NCI-H82 treated with DMSO at 0.1 percent for 48 hours (cell line): ENCODE data around the gene CIB4.
A peak's percentile ranks its signal among the peaks of the same experiment; 100 is the strongest.

Experiments
- DNase-seq: peaks from one replicate; lab custom pipeline; 2025; ENCODE audit not compliant: unreplicated experiment; lab: John Stamatoyannopoulos, UW

The CIB4 gene

DNA sequence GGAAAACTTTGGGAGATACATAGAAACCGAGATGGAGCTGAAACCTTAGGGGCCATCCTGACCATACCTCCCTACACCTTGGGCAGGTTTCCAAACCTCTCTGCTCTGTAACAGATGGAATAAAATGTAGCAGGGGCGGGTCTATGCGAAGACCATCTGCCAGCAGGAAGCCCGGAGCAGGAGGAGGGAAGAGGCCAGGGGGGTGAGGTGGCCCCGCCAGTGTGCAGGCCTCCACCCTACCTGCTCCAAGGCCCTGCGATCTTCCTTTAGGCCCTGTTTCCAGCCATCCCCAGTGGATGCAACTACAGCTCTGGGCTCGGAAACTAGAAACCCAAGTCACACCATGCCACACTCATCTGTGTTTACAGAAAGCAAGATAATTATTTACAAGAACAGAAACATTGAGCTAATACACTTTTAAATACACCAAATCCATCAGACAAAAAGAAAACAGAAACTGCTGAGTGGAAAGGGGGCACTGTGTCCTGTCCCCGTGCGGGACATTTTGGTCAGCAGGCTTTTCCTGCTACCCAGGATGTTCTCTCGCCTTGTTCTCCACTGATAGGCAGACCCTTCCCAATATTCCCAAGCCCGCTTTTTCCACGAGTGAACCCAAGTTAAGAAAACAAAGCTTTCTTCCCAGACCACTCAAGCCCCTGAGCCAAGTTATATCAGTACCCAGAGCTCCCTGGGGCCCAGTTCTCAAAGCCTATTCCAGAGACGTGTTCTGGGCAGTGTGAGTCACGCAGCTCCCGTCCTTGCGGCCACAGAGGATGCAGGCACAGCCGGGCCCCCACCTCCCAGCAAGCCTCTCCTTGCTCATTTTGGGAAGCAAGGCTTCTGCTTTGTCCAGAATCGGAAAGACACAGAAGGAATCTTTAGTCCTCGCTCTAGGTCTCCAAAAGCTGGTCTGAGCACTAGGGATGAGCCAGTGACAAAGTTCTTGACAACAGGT lies 17.3 kb downstream of the CIB4 start:
- DNase-seq = peak; percentile 79

DNA sequence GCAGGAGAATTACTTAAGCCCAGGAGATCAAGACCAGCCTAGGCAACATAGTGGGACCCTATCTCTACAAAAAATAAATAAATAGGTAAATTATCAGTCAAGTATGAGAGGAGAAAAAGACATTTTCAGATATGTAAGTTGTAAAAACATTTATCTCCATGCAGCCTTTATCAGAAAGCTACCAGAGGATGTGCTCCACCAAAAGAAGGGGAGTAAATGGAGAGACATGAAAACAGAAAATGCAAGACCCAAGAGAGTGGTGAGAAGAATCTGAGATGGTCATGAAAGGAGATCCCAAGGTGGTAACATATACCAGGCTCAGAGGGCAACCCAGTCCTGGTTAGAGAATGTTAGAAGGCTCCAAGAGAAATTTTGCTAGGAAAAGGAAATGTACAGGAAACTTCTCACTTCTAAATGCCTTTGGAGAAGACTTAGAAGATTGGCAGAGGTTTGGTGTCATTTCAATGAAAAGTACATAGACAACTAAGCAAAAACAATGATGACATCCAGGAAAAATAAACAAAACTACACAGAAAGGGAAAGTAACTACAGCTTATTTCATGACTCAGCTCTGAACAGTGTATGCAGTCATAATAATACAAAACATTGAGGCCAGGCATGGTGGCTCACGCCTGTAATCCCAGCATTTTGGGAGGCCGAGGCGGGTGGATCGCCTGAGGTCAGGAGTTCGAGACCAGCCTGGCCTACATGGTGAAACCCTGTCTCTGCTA lies 19.5 kb downstream of the CIB4 start:
- DNase-seq = no peak

DNA sequence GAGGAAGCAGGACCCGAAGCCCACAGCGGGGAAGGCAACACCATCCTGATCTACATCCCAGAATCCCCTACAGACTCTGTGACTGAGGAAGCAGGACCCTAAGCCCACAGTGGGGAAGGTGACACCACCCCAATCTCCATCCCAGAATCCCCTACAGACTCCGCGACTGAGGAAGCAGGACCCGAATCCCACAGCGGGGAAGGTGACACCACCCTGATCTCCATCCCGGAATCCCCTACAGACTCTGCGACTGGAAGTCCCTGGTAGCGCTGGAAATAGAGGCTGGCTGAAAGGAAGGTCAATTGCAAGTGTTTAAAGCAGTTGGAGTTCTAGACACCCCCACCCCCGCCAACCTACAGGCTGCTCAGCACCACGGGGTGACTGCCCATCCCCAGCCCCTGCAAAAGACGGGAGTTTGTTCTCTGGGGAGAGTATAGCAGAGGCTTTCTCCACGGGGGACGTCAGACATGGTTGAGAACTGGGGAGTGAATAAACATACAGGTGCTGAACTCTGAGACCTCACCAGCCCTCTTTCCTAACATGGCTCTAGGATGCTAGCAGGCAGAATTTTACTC lies 21.0 kb downstream of the CIB4 start:
- no peak for DNase-seq

DNA sequence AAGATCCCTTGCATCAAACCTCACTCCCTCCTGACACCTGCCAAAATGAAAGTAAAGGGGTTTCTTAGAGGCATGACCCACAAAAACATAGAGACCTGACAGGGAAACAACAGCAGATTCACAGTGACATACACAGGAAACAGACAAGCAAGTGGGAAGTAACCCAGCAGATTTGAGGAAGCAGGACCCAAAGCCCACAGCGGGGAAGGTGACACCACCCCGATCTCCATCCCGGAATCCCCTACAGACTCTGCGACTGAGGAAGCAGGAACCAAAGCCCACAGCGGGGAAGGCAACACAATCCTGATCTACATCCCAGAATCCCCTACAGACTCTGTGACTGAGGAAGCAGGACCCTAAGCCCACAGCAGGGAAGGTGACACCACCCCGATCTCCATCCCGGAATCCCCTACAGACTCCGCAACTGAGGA lies 21.6 kb downstream of the CIB4 start:
- DNase-seq = no peak

DNA sequence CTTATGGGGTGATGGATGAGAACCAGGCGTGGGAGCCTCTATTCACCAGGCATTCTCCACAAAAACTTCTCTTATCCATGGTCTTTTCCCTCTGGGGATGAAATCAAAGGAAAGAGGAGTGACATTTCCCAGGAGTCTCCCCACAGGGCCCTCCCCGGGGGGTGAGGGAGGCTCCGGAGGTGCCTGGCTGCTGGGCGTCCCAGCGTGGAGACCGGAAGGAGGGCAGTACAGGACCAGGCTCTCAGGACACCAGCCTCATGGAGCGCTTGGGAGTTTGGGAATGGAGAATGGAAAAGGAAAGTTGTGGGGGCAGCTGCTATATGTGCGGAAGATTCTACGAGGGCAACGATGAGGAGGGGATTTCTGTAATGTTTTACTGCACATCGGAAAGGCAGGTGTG lies 22.1 kb downstream of the CIB4 start:
- no peak for DNase-seq

- DNase-seq = no peak
Measured at GRCh38 chr2:26618611-26619010, 22.6 kb downstream of the CIB4 start.

GRCh38 chr2:26617588-26618083 lies 23.5 kb downstream of the CIB4 start:
- DNase-seq = peak; percentile 96

GRCh38 chr2:26616706-26617587 lies 24.2 kb downstream of the CIB4 start:
- DNase-seq = no peak

- no peak for DNase-seq
Measured at GRCh38 chr2:26615860-26616705, 25.1 kb downstream of the CIB4 start.

DNA sequence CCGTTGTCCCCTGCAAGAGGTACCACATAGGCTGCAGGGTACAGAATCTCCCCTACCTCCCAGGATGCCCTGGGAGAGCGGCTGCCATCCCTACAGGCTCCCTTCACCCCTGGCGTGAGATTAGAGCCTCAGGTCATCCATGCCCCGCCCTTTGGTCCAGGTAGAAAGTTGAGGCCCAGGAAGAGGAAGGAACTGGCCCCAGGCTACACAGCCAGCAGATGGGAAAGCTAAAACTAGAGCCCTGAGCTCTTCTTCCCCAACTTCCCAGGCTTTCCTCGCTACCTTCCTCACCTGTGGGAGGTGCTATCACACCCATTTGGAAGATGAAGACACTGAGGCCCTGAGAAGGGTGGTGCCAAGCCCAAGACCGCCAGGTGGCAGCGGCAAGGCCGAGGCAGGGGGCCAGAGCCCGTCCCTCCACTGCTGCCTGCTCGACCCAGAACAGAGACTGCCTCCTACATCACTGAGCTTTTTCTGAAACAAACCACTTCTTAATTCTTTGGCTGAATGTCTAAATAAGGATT lies 25.8 kb downstream of the CIB4 start:
- DNase-seq = no peak

GRCh38 chr2:26614216-26615138 lies 26.7 kb downstream of the CIB4 start:
- peak; percentile 22 for DNase-seq

DNA sequence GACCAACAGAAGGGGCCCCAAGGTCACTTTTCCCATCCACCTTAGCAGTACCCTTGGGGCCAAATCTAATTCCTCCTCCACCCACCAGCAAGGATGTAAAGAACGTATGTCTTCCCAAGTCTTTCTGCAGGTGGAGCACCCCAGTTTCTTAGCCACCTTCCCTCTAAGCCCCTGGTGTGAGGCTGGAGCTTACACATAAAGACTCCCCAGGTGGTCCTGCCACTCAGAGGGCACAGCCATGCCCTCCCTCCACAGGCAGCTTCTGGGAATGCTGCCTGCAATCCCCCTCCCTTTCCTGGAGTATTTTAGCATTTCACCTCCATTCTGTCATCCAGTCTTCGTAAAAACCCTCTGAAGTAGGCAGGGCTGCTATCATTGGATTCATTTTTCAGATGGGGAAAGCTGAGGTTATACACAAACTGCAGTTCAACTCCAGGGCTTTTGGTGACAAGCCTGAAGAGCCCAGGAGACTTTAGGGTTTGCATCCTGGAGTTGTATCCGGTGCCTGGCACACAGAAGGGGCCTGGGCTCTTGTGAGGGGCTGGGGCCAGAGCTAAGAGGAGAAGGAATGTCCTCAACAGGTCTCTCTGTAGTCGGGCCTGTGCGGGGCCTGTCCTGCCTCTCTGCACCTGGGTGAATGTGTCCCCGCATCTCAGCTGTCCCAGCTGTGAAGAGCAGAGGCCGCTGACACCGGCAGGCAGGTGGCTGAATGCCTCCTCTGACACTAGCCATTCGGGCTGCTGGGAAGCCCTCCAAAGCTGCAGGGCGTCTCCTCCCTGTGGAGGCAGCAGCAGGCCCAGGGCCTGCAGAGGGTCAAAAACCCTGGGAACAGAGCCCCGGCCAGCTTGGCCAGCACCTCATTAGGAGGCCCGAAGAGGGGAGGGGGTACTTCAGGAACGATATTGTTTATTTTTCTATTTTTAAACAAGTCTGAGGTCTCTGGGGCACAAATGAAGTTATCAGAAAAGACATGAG lies 27.6 kb downstream of the CIB4 start:
- DNase-seq = no peak

- DNase-seq = no peak
Measured at GRCh38 chr2:26612522-26613240, 28.5 kb downstream of the CIB4 start.

DNA sequence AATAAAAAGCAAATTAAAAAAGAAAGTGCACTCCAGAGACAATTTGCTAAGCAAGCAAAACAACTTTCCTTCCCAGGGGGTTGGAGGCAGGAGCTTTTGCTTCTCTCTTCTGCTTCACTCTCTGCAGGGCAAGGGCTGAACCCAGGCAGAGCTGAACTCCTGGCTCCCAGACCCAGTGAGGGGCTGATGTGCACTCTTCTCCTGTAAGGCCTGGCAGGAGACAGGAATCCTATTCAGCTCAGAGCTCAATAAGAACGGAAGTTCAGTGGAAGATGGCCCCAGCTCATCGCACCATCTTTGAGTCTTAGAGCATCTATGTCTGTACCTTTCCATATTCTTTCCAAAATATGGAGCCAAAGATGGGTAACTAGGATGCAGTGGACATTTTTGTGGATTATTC lies 29.1 kb downstream of the CIB4 start:
- DNase-seq = no peak

DNA sequence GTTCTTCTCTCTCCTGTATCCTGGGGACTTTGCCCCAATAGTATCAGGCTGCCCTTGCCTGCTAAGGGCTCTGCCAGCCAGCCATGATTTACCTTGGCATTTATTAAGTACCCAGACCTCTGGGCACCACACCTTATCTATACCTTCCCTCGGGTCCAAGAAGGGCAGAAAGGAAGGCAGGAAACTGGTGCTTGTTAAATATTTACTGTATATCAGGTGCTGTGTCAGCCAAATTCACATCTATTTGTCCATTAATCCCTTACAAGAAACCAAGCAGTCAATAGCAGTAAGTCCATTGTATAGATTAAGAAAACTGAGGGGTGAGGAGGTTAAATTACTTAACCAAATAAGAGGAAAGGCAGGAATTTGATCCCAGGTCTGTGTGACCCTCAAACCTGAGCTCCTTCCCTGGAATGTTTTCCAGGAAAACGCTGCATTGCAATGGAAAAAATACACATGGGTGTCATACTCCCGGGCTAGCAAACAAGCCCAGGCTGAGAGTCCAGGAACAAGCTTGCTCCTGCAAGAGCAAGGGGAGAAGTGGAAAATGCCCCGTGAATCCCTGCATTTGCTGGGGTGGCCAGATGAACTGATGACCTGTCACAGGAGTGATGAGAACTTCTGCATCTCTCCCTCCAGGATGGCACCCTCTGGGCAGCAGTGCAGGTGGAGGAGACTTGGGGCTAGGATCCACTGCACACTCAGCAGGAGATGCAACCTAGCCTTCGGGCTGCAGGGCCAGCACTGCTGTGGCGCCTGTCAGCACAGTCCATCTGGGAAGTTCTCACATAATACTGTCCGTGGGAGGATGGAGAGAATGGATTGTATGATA lies 30.4 kb downstream of the CIB4 start:
- no peak for DNase-seq

GRCh38 chr2:26609839-26610277 lies 31.3 kb downstream of the CIB4 start:
- no peak for DNase-seq
